ENCODE results near the gene METTL17.
"Not testable (repeated sequence)": the region's sequence is repeated elsewhere in the genome, so short reads cannot be mapped to it uniquely, and the experiment has no call there.

METTL17 gene

GRCh38 chr14:20997564-20997963, 7.8 kb downstream of the METTL17 start:
- TF ChIP-seq, protein P1, sequence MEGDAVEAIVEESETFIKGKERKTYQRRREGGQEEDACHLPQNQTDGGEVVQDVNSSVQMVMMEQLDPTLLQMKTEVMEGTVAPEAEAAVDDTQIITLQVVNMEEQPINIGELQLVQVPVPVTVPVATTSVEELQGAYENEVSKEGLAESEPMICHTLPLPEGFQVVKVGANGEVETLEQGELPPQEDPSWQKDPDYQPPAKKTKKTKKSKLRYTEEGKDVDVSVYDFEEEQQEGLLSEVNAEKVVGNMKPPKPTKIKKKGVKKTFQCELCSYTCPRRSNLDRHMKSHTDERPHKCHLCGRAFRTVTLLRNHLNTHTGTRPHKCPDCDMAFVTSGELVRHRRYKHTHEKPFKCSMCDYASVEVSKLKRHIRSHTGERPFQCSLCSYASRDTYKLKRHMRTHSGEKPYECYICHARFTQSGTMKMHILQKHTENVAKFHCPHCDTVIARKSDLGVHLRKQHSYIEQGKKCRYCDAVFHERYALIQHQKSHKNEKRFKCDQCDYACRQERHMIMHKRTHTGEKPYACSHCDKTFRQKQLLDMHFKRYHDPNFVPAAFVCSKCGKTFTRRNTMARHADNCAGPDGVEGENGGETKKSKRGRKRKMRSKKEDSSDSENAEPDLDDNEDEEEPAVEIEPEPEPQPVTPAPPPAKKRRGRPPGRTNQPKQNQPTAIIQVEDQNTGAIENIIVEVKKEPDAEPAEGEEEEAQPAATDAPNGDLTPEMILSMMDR (IDR thresholded peaks at IDR 0.05; ENCODE audit: low read depth, low read length, missing control alignments), result no peak
- DNase-seq (ENCODE audit: extremely low read depth, low read depth), result no peak
- H3K4me3 ChIP-seq (replicated peaks; ENCODE audit: low read depth, low read length), result no peak overlapping the region

DNA sequence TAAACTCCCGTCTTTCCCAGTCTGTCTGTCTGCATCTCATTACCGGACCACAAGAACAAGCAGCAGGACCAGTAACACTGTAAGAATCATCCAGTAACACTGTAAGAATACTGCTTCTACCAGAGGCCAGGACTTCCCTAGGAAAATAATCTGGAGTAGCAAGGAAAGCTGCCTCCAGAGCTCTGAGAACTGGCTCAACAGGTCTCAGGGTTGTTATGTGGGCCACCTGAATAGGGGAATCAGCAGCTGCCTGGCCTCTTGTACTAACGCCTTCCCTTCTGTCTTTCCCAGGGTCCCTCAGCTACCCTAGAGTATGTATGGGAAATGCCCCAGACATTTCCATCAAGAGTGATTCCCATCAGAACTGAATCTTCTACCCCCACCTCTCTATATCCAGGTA, 8.4 kb downstream of the METTL17 start:
- no peak for DNase-seq (ENCODE audit: extremely low read depth, low read depth)
- H3K4me3 ChIP-seq (replicated peaks; ENCODE audit: low read depth, low read length), result no peak overlapping the region
- TF ChIP-seq, protein P1 (IDR thresholded peaks at IDR 0.05; ENCODE audit: low read depth, low read length, missing control alignments), result no peak

DNA sequence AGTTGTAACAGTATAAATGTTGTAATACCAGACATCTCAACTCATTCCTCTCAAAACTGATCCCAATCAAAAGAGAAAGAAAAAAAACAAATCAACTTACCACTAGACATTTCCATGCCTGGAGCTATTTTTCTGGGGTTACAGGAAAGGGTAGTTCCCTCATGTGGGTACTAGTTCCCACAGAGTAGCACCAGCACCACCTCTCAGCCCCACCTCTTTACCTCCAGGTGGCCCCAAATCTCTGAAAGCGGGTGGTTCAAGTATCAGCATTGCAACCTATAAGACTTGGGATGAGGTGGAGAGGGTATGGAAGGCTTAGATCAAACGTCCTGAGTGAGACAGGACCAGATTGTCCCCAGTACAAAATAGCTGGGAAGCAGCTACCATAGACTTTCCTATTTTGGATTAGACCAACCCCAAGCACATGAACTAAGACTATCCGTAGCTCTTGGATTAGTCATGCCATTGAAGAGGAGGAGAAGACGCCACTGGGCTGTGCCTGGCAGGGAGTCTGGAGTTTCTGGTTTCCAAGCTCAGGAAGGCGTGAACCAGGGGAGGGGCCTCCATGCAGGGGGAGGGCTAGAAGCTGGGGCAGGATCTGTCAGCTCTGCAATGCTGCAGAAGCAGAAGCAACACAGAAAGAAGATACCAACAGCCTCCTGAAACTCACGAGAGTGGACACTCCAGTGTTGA, 9.0 kb downstream of the METTL17 start, which contains the start of gene SLC39A2:
TSS of gene SLC39A2 (plus strand) at position 620 of the 693 bp plus-strand sequence. CDS start 154 bp downstream, outside the sequence.
- TF ChIP-seq, protein P1 (IDR thresholded peaks at IDR 0.05; ENCODE audit: low read depth, low read length, missing control alignments), result no peak
- DNase-seq (ENCODE audit: extremely low read depth, low read depth), result peak; percentile 46
- H3K4me3 ChIP-seq (replicated peaks; ENCODE audit: low read depth, low read length), result no peak within 1 kb of the TSS

DNA sequence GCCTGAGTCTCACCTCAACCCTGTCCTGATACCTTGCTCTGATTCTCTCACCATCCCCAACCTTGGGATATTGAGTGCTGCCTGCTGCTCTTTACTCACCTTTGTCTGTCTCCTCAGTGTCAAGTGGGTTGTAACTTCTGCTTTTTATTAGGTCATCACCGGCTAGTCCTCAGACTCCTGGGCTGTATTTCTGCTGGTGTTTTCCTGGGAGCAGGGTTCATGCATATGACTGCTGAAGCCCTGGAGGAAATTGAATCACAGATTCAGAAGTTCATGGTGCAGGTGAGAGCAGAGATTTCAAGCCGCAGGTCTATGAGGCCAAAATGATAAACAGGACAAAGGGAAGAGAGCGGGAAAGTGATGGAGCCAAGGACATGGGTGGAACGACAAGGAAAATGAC, 9.8 kb downstream of the METTL17 start:
- TF ChIP-seq, protein P1 (IDR thresholded peaks at IDR 0.05; ENCODE audit: low read depth, low read length, missing control alignments), result no peak
- no peak overlapping the region for H3K4me3 ChIP-seq (replicated peaks; ENCODE audit: low read depth, low read length)
- no peak for DNase-seq (ENCODE audit: extremely low read depth, low read depth)

GRCh38 chr14:21001218-21001617, 11.4 kb downstream of the METTL17 start:
- TF ChIP-seq, protein P1 (IDR thresholded peaks at IDR 0.05; ENCODE audit: low read depth, low read length, missing control alignments), result no peak
- H3K4me3 ChIP-seq (replicated peaks; ENCODE audit: low read depth, low read length), result no peak overlapping the region
- no peak for DNase-seq (ENCODE audit: extremely low read depth, low read depth)

- TF ChIP-seq, protein P1 (IDR thresholded peaks at IDR 0.05; ENCODE audit: low read depth, low read length, missing control alignments), result no peak
- no peak overlapping the region for H3K4me3 ChIP-seq (replicated peaks; ENCODE audit: low read depth, low read length)
- DNase-seq (ENCODE audit: extremely low read depth, low read depth), result no peak
These were observed 14.1 kb downstream of the METTL17 start for GRCh38 chr14:21003788-21004346.

GRCh38 chr14:21009721-21010120, 19.9 kb downstream of the METTL17 start:
- H3K4me3 ChIP-seq (replicated peaks; ENCODE audit: low read depth, low read length); DNase-seq (ENCODE audit: extremely low read depth, low read depth): not testable (repeated sequence)
